DND-41 (cell line): Measurements from ENCODE around the gene ARPC1B.
"Not testable (repeated sequence)": the region's sequence is repeated elsewhere in the genome, so short reads cannot be mapped to it uniquely, and the experiment has no call there.

Source experiments
- ATAC-seq: fragments of 200-7000 bp; cut with Tn5 transposase; 3 replicates; pipeline ENCODE4 v1.9.1; 2021; ENCODE audit warnings: low read depth; ENCODE audit not compliant: insufficient read depth
- DNase-seq: peaks from one replicate; pipeline ENCODE4 v3.0.0-alpha.2; 2020
- H2AFZ ChIP-seq: 2 replicates; pipeline ENCODE4 v1.6.0; 2012; ENCODE audit warnings: low read depth, low read length
- H3K27ac ChIP-seq: 2 replicates; pipeline ENCODE4 v1.5.1; 2012; ENCODE audit warnings: low read length, inconsistent platforms
- H3K27me3 ChIP-seq: fragments of 200-600 bp; sonication (generic); 2 replicates; pipeline ENCODE4 v1.6.0; 2012; ENCODE audit warnings: low read length, mild to moderate bottlenecking, inconsistent platforms; ENCODE audit not compliant: insufficient read depth, poor library complexity
- H3K36me3 ChIP-seq: 2 replicates; pipeline ENCODE4 v1.5.1; 2012; ENCODE audit warnings: low read length, inconsistent platforms; ENCODE audit not compliant: insufficient read depth
- H3K4me1 ChIP-seq: 2 replicates; pipeline ENCODE4 v1.5.1; 2012; ENCODE audit warnings: mild to moderate bottlenecking, low read length; ENCODE audit not compliant: insufficient read depth
- H3K4me2 ChIP-seq: 2 replicates; pipeline ENCODE4 v1.6.0; 2012; ENCODE audit warnings: mild to moderate bottlenecking, moderate library complexity, low read length, inconsistent platforms; ENCODE audit not compliant: insufficient read depth
- H3K4me3 ChIP-seq, 2 experiments: fragments of 200-600 bp in 1 of 2; shearing (Covaris generic) in 1 of 2; 2 replicates each; pipeline ENCODE4 v1.5.1; 2012 to 2016; ENCODE audit warnings: inconsistent platforms in 2 of 2, low read length in 2 of 2, mild to moderate bottlenecking in 2 of 2, low read depth in 1 of 2, moderate library complexity in 1 of 2
- H3K79me2 ChIP-seq: 2 replicates; pipeline ENCODE4 v1.6.0; 2012; ENCODE audit warnings: low read length, inconsistent platforms; ENCODE audit not compliant: insufficient read depth
- H3K9ac ChIP-seq: 2 replicates; pipeline ENCODE4 v1.6.0; 2012; ENCODE audit warnings: low read depth, mild to moderate bottlenecking, inconsistent platforms, low read length, moderate library complexity
- H3K9me3 ChIP-seq: 2 replicates; pipeline ENCODE4 v1.5.1; 2012; ENCODE audit warnings: low read length, moderate library complexity, mild to moderate bottlenecking, inconsistent platforms; ENCODE audit not compliant: insufficient read depth, severe bottlenecking
- H4K20me1 ChIP-seq: 2 replicates; pipeline ENCODE4 v1.6.0; 2012; ENCODE audit warnings: low read length; ENCODE audit not compliant: insufficient read depth
- EZH2 ChIP-seq: IDR thresholded peaks from 3 replicates; pipeline ENCODE4 v1.6.1; 2012; ENCODE audit warnings: borderline replicate concordance, low read depth, mild to moderate bottlenecking, moderate library complexity, low read length, inconsistent platforms; ENCODE audit not compliant: severe bottlenecking
- TF ChIP-seq, protein P1 (sequence below): IDR thresholded peaks from 2 replicates; pipeline ENCODE4 v1.5.1; 2012; ENCODE audit warnings: borderline replicate concordance, low read length, moderate library complexity, mild to moderate bottlenecking; ENCODE audit not compliant: poor library complexity, severe bottlenecking; ENCODE audit errors: extremely low read depth

Gene ARPC1B

DNA sequence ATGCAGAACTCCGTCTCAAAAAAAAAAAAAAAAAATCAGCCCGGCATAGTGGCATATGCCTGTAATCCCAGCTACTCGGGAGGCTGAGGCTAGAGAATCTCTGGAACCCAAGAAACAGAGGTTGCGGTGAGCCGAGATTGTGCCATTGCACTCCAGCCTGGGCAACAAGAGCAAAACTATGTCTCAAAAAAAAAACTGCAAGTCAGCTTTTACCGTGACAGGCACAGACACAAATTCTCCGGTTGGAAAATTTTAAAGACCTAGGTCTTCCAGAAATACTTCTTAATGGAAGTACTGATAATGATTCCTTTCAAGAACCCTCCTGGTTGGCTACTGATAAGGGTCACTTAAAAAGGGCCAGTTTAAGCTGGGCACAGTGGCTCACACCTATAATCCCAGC lies 19.4 kb upstream of the ARPC1B start:
- DNase-seq (no peak), ATAC-seq (no peak)
- Histone ChIP-seq H3K9me3 (no peaks in the 10 kb centered on the region), H4K20me1 (peaks cover 3% of the 10 kb centered on the region; the same call in 1 of the 2 replicates), H2AFZ (no peak overlapping the region), H3K27me3 (no peaks in the 10 kb centered on the region), H3K27ac (no peak overlapping the region), H3K4me1 (no peaks in the 10 kb centered on the region), H3K36me3 (peaks cover 80% of the 10 kb centered on the region), H3K4me2 (no peak overlapping the region), H3K4me3 (no peak overlapping the region), H3K9ac (no peak overlapping the region), H3K79me2 (no peaks in the 10 kb centered on the region; the same call in 1 of the 2 replicates)
- TF ChIP-seq, protein P1, sequence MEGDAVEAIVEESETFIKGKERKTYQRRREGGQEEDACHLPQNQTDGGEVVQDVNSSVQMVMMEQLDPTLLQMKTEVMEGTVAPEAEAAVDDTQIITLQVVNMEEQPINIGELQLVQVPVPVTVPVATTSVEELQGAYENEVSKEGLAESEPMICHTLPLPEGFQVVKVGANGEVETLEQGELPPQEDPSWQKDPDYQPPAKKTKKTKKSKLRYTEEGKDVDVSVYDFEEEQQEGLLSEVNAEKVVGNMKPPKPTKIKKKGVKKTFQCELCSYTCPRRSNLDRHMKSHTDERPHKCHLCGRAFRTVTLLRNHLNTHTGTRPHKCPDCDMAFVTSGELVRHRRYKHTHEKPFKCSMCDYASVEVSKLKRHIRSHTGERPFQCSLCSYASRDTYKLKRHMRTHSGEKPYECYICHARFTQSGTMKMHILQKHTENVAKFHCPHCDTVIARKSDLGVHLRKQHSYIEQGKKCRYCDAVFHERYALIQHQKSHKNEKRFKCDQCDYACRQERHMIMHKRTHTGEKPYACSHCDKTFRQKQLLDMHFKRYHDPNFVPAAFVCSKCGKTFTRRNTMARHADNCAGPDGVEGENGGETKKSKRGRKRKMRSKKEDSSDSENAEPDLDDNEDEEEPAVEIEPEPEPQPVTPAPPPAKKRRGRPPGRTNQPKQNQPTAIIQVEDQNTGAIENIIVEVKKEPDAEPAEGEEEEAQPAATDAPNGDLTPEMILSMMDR, result no peak
- TF ChIP-seq EZH2, result no peak

DNA sequence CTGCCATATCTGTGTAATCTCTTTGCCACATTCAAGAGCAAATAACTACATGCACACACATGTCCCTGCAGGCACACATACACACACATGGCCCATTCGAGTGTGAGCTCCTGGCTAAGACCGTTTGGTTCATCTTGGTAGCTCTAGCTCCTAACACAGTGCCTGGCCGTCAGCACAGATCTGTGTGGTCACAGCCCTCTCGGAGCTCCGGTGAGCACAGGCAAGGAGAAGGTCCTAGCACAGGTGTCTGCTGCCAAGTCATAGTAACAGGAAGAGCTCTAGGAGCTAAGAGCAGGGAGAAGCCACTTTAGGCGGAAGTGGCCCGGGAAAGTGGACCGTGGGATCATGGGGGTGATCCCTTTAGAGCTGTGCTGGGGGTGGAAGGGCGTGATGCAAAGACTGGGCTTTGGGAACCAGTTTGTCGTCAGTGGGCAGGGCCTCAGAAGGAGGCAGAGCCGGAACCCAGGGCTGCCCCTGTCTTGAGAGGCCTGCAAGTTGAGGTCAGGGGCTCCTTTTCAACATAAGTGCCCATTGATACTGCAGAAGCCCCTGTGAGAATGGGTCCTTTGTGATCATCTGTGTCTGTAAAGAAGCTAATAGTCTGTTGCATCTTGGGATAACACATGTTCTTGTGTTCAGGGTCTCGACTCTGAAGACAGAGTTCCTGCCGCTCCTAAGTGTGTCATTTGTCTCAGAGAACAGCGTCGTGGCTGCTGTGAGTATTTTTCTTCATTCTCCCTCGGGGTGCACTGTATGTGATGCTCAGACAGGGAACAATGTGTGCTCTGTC lies 16.6 kb upstream of the ARPC1B start:
- Histone ChIP-seq H3K9me3 (no peaks in the 10 kb centered on the region), H3K27ac (no peak overlapping the region), H3K4me3 (no peak overlapping the region), H3K4me1 (no peaks in the 10 kb centered on the region), H3K9ac (no peak overlapping the region), H3K36me3 (peaks cover 77% of the 10 kb centered on the region), H3K4me2 (no peak overlapping the region), H2AFZ (no peak overlapping the region), H3K79me2 (no peaks in the 10 kb centered on the region), H4K20me1 (no peaks in the 10 kb centered on the region), H3K27me3 (no peaks in the 10 kb centered on the region)
- TF ChIP-seq, protein P1, result no peak
- TF ChIP-seq EZH2, result no peak
- ATAC-seq (no peak), DNase-seq (no peak)

DNA sequence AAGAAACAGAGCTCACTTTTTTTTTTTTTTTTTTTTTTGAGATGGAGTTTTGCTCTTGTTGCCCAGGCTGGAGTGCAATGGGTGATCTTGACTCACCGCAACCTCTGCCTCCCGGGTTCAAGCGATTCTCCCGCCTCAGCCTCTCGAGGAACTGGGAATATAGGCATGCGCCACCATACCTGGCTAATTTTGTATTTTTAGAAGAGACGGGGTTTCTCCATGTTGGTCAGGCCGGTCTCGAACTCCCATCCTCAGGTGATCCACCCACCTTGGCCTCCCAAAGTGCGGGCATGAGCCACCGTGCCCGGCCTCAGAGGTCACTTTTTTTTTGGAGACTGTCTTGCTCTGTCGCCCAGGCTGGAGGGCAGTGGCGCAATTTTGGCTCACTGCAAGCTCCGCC lies 16.0 kb upstream of the ARPC1B start:
- not testable (repeated sequence) for H3K4me3 ChIP-seq, H2AFZ ChIP-seq, H3K9me3 ChIP-seq, ATAC-seq, H3K9ac ChIP-seq, H3K4me1 ChIP-seq, H3K27ac ChIP-seq, H3K4me2 ChIP-seq, H4K20me1 ChIP-seq, H3K79me2 ChIP-seq, H3K27me3 ChIP-seq, DNase-seq
- peaks cover 82% of the 10 kb centered on the region for H3K36me3 ChIP-seq

DNA sequence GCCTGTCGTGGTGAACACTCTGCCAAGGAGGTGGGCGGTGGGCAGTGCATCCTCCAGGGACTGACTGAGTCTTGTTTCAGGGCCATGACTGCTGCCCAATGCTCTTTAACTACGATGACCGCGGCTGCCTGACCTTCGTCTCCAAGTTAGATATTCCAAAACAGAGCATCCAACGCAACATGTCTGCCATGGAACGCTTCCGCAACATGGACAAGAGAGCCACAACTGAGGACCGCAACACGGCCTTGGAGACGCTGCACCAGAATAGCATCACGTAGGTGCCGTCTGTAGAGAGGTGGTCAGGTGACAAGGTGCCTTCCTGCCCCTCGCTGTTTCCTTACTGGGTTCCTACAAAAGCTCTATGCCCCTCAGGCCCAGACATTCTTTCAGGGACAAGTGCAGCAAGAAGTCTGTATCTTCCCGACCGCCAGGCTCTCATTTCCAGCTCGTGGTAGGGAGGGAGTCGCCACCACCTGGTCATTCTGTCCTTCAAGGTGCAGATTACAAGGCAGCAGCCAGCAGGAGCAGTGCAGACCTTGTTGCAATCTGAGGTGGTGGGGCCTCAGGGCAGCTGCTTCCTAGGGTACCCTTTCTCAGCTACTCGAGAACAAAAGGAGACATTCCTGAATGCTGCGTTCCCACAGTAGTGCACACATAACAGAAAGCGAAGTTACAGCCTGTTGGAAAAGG lies 14.9 kb upstream of the ARPC1B start:
- Histone ChIP-seq H3K9me3 (no peaks in the 10 kb centered on the region), H2AFZ (no peak overlapping the region), H3K4me3 (no peak overlapping the region), H3K36me3 (peaks cover 84% of the 10 kb centered on the region), H3K27me3 (no peaks in the 10 kb centered on the region), H4K20me1 (no peaks in the 10 kb centered on the region), H3K79me2 (no peaks in the 10 kb centered on the region), H3K27ac (no peak overlapping the region), H3K4me1 (no peaks in the 10 kb centered on the region), H3K9ac (no peak overlapping the region), H3K4me2 (no peak overlapping the region)
- ATAC-seq, result no peak
- DNase-seq, result no peak
- TF ChIP-seq EZH2, result no peak
- TF ChIP-seq, protein P1, result no peak
